Measurements from ENCODE around the gene SMAGP.
A peak's percentile ranks its signal among the peaks of the same experiment; 100 is the strongest.

The SMAGP gene

GRCh38 chr12:51281202-51281924, 11.1 kb upstream of the SMAGP start:
- no peak for TF ChIP-seq CREB1 (IDR thresholded peaks at IDR 0.05; ENCODE audit: low read depth)
- no peak for TF ChIP-seq TCF12 (IDR thresholded peaks at IDR 0.05; ENCODE audit: low read depth)
- TF ChIP-seq USF1 (IDR thresholded peaks at IDR 0.05), result no peak
- TF ChIP-seq TEAD4 (IDR thresholded peaks at IDR 0.05), result no peak

- TF ChIP-seq TEAD4 (IDR thresholded peaks at IDR 0.05), result no peak
- TF ChIP-seq EP300 (IDR thresholded peaks at IDR 0.05; ENCODE audit: borderline replicate concordance), result no peak
- no peak for TF ChIP-seq REST (IDR thresholded peaks at IDR 0.05; ENCODE audit: low read depth)
- no peak for TF ChIP-seq TCF12 (IDR thresholded peaks at IDR 0.05; ENCODE audit: low read depth)
- no peak for TF ChIP-seq CREB1 (IDR thresholded peaks at IDR 0.05; ENCODE audit: low read depth)
- no peak for TF ChIP-seq FOXM1 (IDR thresholded peaks at IDR 0.05; ENCODE audit: borderline replicate concordance, low read depth)
- TF ChIP-seq YY1 (IDR thresholded peaks at IDR 0.05; ENCODE audit: low read depth), result no peak
- no peak for TF ChIP-seq CEBPB (IDR thresholded peaks at IDR 0.05)
- TF ChIP-seq ZBTB7A (IDR thresholded peaks at IDR 0.05; ENCODE audit: low read depth), result no peak
- no peak for TF ChIP-seq EGR1 (IDR thresholded peaks at IDR 0.05)
- TF ChIP-seq TAF1 (IDR thresholded peaks at IDR 0.05; ENCODE audit: low read depth), result no peak
- TF ChIP-seq USF1 (IDR thresholded peaks at IDR 0.05), result no peak
- no peak for TF ChIP-seq RAD21 (IDR thresholded peaks at IDR 0.05; ENCODE audit: low read depth)
- no peak for TF ChIP-seq NFIC (IDR thresholded peaks at IDR 0.05)
- no peak for TF ChIP-seq MAX (IDR thresholded peaks at IDR 0.05)
These were observed 4.9 kb upstream of the SMAGP start for GRCh38 chr12:51275088-51275487.

- TF ChIP-seq MAX (IDR thresholded peaks at IDR 0.05) (no peak), CREB1 (IDR thresholded peaks at IDR 0.05; ENCODE audit: low read depth) (no peak), YY1 (IDR thresholded peaks at IDR 0.05; ENCODE audit: low read depth) (no peak), TAF1 (IDR thresholded peaks at IDR 0.05; ENCODE audit: low read depth) (no peak), EP300 (IDR thresholded peaks at IDR 0.05; ENCODE audit: borderline replicate concordance) (no peak)
These were observed 820 bp upstream of the SMAGP start for GRCh38 chr12:51270951-51271518.

GRCh38 chr12:51269174-51270066, 795 bp downstream of the SMAGP start:
- TF ChIP-seq MAX (IDR thresholded peaks at IDR 0.05) (no peak), EP300 (IDR thresholded peaks at IDR 0.05; ENCODE audit: borderline replicate concordance) (no peak; the same call in 1 of the 2 replicates), RAD21 (IDR thresholded peaks at IDR 0.05; ENCODE audit: low read depth) (peak; percentile 82)

- TF ChIP-seq TCF12 (IDR thresholded peaks at IDR 0.05; ENCODE audit: low read depth) (no peak), TEAD4 (IDR thresholded peaks at IDR 0.05) (no peak), EGR1 (IDR thresholded peaks at IDR 0.05) (no peak), MAX (IDR thresholded peaks at IDR 0.05) (no peak), NFIC (IDR thresholded peaks at IDR 0.05) (no peak), TAF1 (IDR thresholded peaks at IDR 0.05; ENCODE audit: low read depth) (no peak), CEBPB (IDR thresholded peaks at IDR 0.05) (no peak)
These were observed 5.2 kb downstream of the SMAGP start for GRCh38 chr12:51265024-51265423.

- TF ChIP-seq TCF12 (IDR thresholded peaks at IDR 0.05; ENCODE audit: low read depth), result no peak
- no peak for TF ChIP-seq NFIC (IDR thresholded peaks at IDR 0.05)
- no peak for TF ChIP-seq EP300 (IDR thresholded peaks at IDR 0.05; ENCODE audit: borderline replicate concordance)
- no peak for TF ChIP-seq USF1 (IDR thresholded peaks at IDR 0.05)
- no peak for TF ChIP-seq EGR1 (IDR thresholded peaks at IDR 0.05)
- TF ChIP-seq CREB1 (IDR thresholded peaks at IDR 0.05; ENCODE audit: low read depth), result no peak
- TF ChIP-seq YY1 (IDR thresholded peaks at IDR 0.05; ENCODE audit: low read depth), result no peak
- no peak for TF ChIP-seq CEBPB (IDR thresholded peaks at IDR 0.05)
- no peak for TF ChIP-seq TAF1 (IDR thresholded peaks at IDR 0.05; ENCODE audit: low read depth)
- TF ChIP-seq REST (IDR thresholded peaks at IDR 0.05; ENCODE audit: low read depth), result no peak
- no peak for TF ChIP-seq ZBTB7A (IDR thresholded peaks at IDR 0.05; ENCODE audit: low read depth)
- TF ChIP-seq MAX (IDR thresholded peaks at IDR 0.05), result no peak
- no peak for TF ChIP-seq TEAD4 (IDR thresholded peaks at IDR 0.05)
- no peak for TF ChIP-seq RAD21 (IDR thresholded peaks at IDR 0.05; ENCODE audit: low read depth)
- TF ChIP-seq FOXM1 (IDR thresholded peaks at IDR 0.05; ENCODE audit: borderline replicate concordance, low read depth), result no peak
These were observed 5.9 kb downstream of the SMAGP start for GRCh38 chr12:51264297-51264696.
